PC-9 (cell line): Measurements from ENCODE around the gene SH3GL3. TPM values are rescaled to one million over a fixed set of nuclear protein-coding genes. Genes with fewer than 3 reads are reported as not detected.

Experiments
- BruUV-seq: library from RNA; stranded (reverse); fragments of 400-500 nt; replicated peaks from 2 replicates; lab custom pipeline; 2021; lab: Mats Ljungman, UMichigan
- CTCF ChIA-PET: fragments of 300-600 bp; sonication (Branson Sonifier 250); formaldehyde crosslinking; loops from one replicate; lab custom pipeline; 2022; ENCODE audit warnings: antibody characterized with exemption; lab: Charles Lee
- POLR2A ChIA-PET: fragments of 300-600 bp; sonication (Branson Sonifier 250); formaldehyde crosslinking; loops from one replicate; lab custom pipeline; 2022; ENCODE audit warnings: antibody characterized with exemption; ENCODE audit not compliant: unreplicated experiment; lab: Charles Lee
- DNase-seq, 2 experiments: peaks; one replicate each; pipeline versions ENCODE4 v3.0.0 to v3.0.0-alpha.2; 2015 to 2022; ENCODE audit warnings: mixed read lengths in 1 of 2
- H2AFZ ChIP-seq: fragments of 200-600 bp; sonication (generic); 2 replicates; pipeline ENCODE4 v1.8.1; 2017; ENCODE audit warnings: antibody characterized with exemption
- H3F3A ChIP-seq: fragments of 200-600 bp; sonication (generic); 2 replicates; pipeline ENCODE4 v1.8.1; 2017; ENCODE audit warnings: antibody characterized with exemption, mild to moderate bottlenecking, low read depth; ENCODE audit not compliant: insufficient read depth
- H3K27ac ChIP-seq: fragments of 200-600 bp; sonication (generic); 2 replicates; pipeline ENCODE4 v1.6.1; 2016; ENCODE audit warnings: mixed run types
- H3K27me3 ChIP-seq: fragments of 200-600 bp; sonication (generic); 2 replicates; pipeline ENCODE4 v1.6.1; 2016; ENCODE audit warnings: low read depth, mixed run types; ENCODE audit not compliant: insufficient read depth
- H3K36me3 ChIP-seq: fragments of 200-600 bp; sonication (generic); 2 replicates; pipeline ENCODE4 v1.6.1; 2016; ENCODE audit warnings: low read depth, mixed run types
- H3K4me1 ChIP-seq: fragments of 200-600 bp; sonication (generic); replicated peaks from 2 replicates; pipeline ENCODE4 v1.6.1; 2016; ENCODE audit warnings: mixed run types; ENCODE audit not compliant: insufficient read depth
- H3K4me2 ChIP-seq: fragments of 200-600 bp; sonication (generic); 2 replicates; pipeline ENCODE4 v1.6.1; 2017; ENCODE audit warnings: mixed run types
- H3K4me3 ChIP-seq: fragments of 200-600 bp; sonication (generic); 2 replicates; pipeline ENCODE4 v1.6.1; 2016; ENCODE audit warnings: mixed run types
- H3K79me2 ChIP-seq: fragments of 200-600 bp; sonication (generic); 2 replicates; pipeline ENCODE4 v1.6.1; 2017; ENCODE audit warnings: low read depth, mixed run types
- H3K9me2 ChIP-seq: fragments of 200-600 bp; sonication (generic); 2 replicates; pipeline ENCODE4 v1.8.1; 2017; ENCODE audit warnings: mild to moderate bottlenecking; ENCODE audit not compliant: insufficient read depth
- H3K9me3 ChIP-seq: fragments of 200-600 bp; sonication (generic); 2 replicates; pipeline ENCODE4 v1.8.1; 2016; ENCODE audit warnings: low read depth; ENCODE audit not compliant: insufficient read depth
- H4K20me1 ChIP-seq: fragments of 200-600 bp; sonication (generic); 2 replicates; pipeline ENCODE4 v1.8.1; 2017; ENCODE audit not compliant: insufficient read depth
- EZH2 ChIP-seq: fragments of 200-600 bp; sonication (generic); IDR thresholded peaks from 2 replicates; pipeline ENCODE4 v1.8.0; 2017; ENCODE audit warnings: antibody characterized with exemption, low read depth
- intact Hi-C: fragments of 100-400 bp; cut with micrococcal nuclease; formaldehyde crosslinking; loops from one replicate; pipeline ENCODE4 v1.10.0; 2022; ENCODE audit not compliant: unreplicated experiment
- total RNA-seq: library from RNA; stranded (reverse); gene quantifications from 2 replicates; pipeline ENCODE4 v1.2.3, GENCODE V29; 2021
- TF ChIP-seq, protein P1 (sequence below): fragments of 200-600 bp; sonication (generic); conservative IDR thresholded peaks from 2 replicates; pipeline ENCODE4 v1.6.1; 2017; ENCODE audit warnings: mixed run types, antibody characterized with exemption, mild to moderate bottlenecking, moderate library complexity

The SH3GL3 gene
- total RNA-seq, 1 experiment from 2014 or later, result 0.22 TPM

- DNase-seq, result no peak
- TF ChIP-seq EZH2, result no peak
- TF ChIP-seq, protein P1, sequence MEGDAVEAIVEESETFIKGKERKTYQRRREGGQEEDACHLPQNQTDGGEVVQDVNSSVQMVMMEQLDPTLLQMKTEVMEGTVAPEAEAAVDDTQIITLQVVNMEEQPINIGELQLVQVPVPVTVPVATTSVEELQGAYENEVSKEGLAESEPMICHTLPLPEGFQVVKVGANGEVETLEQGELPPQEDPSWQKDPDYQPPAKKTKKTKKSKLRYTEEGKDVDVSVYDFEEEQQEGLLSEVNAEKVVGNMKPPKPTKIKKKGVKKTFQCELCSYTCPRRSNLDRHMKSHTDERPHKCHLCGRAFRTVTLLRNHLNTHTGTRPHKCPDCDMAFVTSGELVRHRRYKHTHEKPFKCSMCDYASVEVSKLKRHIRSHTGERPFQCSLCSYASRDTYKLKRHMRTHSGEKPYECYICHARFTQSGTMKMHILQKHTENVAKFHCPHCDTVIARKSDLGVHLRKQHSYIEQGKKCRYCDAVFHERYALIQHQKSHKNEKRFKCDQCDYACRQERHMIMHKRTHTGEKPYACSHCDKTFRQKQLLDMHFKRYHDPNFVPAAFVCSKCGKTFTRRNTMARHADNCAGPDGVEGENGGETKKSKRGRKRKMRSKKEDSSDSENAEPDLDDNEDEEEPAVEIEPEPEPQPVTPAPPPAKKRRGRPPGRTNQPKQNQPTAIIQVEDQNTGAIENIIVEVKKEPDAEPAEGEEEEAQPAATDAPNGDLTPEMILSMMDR, result no peak
- intact Hi-C loops, result loop anchor here (10.0 kb wide), 1 partner anchor 86 kb away; no protein-coding TSS in a partner anchor
- Histone ChIP-seq H3K79me2 (no peaks in the 10 kb centered on the region), H4K20me1 (no peaks in the 10 kb centered on the region), H3K27ac (no peak overlapping the region), H3K27me3 (no peaks in the 10 kb centered on the region), H3K9me3 (no peaks in the 10 kb centered on the region), H3K9me2 (no peaks in the 10 kb centered on the region), H3F3A (no peaks in the 10 kb centered on the region), H3K4me2 (no peak overlapping the region), H3K4me1 (no peaks in the 10 kb centered on the region), H3K36me3 (no peaks in the 10 kb centered on the region), H3K4me3 (no peak overlapping the region), H2AFZ (no peak overlapping the region)
- ChIA-PET POLR2A (no interaction called here), CTCF (interaction anchor here (0.6 kb wide), 1 partner anchor 181 kb away, joined by 3 read pairs; no protein-coding TSS in a partner anchor)
- no TSS peak for BruUV-seq
Measured at GRCh38 chr15:83658430-83659416, 211.6 kb downstream of the SH3GL3 start.

DNA sequence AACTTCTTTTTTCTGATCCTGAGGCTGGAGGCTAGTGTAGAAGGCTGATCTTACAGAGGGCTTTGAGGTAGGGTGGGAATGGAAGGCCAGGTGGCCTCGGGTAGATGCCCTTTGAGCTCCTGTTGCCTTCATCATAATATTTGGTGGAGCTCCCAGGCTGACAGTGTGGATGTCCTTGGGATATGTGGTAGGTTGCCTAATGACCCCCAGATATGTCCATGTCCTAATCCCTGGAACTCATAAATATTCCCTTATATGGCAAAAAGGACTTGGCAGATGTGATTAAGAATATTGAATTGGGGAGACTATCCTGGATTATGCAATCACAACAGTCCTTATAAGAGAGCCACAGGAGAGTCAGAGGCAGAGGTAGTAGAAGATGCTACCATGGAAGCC, 212.3 kb downstream of the SH3GL3 start:
- no peaks in the 10 kb centered on the region for H3K9me2 ChIP-seq
- no peak overlapping the region for H2AFZ ChIP-seq
- no peaks in the 10 kb centered on the region for H3F3A ChIP-seq
- TF ChIP-seq, protein P1, result no peak
- no peak for TF ChIP-seq EZH2
- H3K27me3 ChIP-seq, result no peaks in the 10 kb centered on the region
- H3K79me2 ChIP-seq, result no peaks in the 10 kb centered on the region
- no peaks in the 10 kb centered on the region for H3K36me3 ChIP-seq
- H3K4me1 ChIP-seq, result no peaks in the 10 kb centered on the region
- no TSS peak for BruUV-seq
- intact Hi-C loops, result loop anchor here (10.0 kb wide), 1 partner anchor 85 kb away; no protein-coding TSS in a partner anchor
- no peaks in the 10 kb centered on the region for H3K9me3 ChIP-seq
- no peak overlapping the region for H3K4me3 ChIP-seq
- H4K20me1 ChIP-seq, result no peaks in the 10 kb centered on the region
- no peak overlapping the region for H3K4me2 ChIP-seq
- no peak overlapping the region for H3K27ac ChIP-seq
- no peak for DNase-seq
- POLR2A ChIA-PET, result no interaction called here
- CTCF ChIA-PET, result interaction anchor here (0.6 kb wide), 1 partner anchor 180 kb away, joined by 3 read pairs; no protein-coding TSS in a partner anchor

DNA sequence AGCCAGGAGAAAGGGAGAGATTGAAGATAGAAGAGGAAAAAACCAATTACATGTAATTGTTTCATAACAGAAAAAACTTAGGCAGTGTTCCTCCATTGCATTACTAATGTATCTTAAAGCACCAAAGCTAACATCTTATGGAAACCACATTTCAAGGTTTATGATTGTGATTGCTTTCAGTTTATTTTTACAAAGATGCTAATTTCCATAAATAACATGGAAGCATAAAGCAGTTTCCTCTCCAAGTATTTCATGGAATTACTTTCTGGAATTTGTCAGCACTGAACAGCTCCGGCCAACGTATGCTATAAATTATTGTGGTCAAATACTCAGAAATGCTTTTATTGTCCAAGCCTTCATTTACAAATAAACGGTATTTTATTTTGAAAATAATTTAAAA, 218.3 kb downstream of the SH3GL3 start:
- H3K36me3 ChIP-seq, result no peaks in the 10 kb centered on the region
- TF ChIP-seq, protein P1, result no peak
- no peak for TF ChIP-seq EZH2
- no peak overlapping the region for H3K4me3 ChIP-seq
- H3K9me2 ChIP-seq, result no peaks in the 10 kb centered on the region
- BruUV-seq, result no TSS peak
- no peak for DNase-seq
- no peaks in the 10 kb centered on the region for H4K20me1 ChIP-seq
- no peaks in the 10 kb centered on the region for H3F3A ChIP-seq
- H3K4me1 ChIP-seq, result no peaks in the 10 kb centered on the region
- no peak overlapping the region for H3K4me2 ChIP-seq
- intact Hi-C loops, result no loop called here
- ChIA-PET CTCF (no interaction called here), POLR2A (no interaction called here)
- H3K27me3 ChIP-seq, result no peaks in the 10 kb centered on the region
- H2AFZ ChIP-seq, result no peak overlapping the region
- H3K79me2 ChIP-seq, result no peaks in the 10 kb centered on the region
- H3K27ac ChIP-seq, result no peak overlapping the region
- H3K9me3 ChIP-seq, result no peaks in the 10 kb centered on the region

Other genes starting within 250 kb of the SH3GL3 start
- gene HDGFL3, start 239.5 kb upstream of the SH3GL3 start, total RNA-seq, result 10.1 TPM in 2 replicates
- gene BNC1, start 162.7 kb upstream of the SH3GL3 start, total RNA-seq, result 0.70 and 0.83 TPM in 2 replicates
- gene ADAMTSL3, start 206.8 kb downstream of the SH3GL3 start, total RNA-seq, result 3.2 and 5.0 TPM in 2 replicates